AG09319 (cell line): ENCODE results near the gene ZBTB40.

Experiments
- DNase-seq: peaks from one replicate; pipeline ENCODE4 v3.0.0-alpha.2; 2010; ENCODE audit warnings: low read depth; ENCODE audit errors: extremely low read depth
- TF ChIP-seq, protein P1 (sequence below): IDR thresholded peaks from 2 replicates; pipeline ENCODE4 v1.5.1; 2011; ENCODE audit warnings: low read depth, mild to moderate bottlenecking, inconsistent platforms, low read length, moderate library complexity

ZBTB40 gene

GRCh38 chr1:22572818-22573217 lies 121.2 kb downstream of the ZBTB40 start:
- DNase-seq, result no peak
- TF ChIP-seq, protein P1, sequence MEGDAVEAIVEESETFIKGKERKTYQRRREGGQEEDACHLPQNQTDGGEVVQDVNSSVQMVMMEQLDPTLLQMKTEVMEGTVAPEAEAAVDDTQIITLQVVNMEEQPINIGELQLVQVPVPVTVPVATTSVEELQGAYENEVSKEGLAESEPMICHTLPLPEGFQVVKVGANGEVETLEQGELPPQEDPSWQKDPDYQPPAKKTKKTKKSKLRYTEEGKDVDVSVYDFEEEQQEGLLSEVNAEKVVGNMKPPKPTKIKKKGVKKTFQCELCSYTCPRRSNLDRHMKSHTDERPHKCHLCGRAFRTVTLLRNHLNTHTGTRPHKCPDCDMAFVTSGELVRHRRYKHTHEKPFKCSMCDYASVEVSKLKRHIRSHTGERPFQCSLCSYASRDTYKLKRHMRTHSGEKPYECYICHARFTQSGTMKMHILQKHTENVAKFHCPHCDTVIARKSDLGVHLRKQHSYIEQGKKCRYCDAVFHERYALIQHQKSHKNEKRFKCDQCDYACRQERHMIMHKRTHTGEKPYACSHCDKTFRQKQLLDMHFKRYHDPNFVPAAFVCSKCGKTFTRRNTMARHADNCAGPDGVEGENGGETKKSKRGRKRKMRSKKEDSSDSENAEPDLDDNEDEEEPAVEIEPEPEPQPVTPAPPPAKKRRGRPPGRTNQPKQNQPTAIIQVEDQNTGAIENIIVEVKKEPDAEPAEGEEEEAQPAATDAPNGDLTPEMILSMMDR, result no peak

GRCh38 chr1:22573237-22573636 lies 121.6 kb downstream of the ZBTB40 start:
- TF ChIP-seq, protein P1, result no peak
- no peak for DNase-seq

DNA sequence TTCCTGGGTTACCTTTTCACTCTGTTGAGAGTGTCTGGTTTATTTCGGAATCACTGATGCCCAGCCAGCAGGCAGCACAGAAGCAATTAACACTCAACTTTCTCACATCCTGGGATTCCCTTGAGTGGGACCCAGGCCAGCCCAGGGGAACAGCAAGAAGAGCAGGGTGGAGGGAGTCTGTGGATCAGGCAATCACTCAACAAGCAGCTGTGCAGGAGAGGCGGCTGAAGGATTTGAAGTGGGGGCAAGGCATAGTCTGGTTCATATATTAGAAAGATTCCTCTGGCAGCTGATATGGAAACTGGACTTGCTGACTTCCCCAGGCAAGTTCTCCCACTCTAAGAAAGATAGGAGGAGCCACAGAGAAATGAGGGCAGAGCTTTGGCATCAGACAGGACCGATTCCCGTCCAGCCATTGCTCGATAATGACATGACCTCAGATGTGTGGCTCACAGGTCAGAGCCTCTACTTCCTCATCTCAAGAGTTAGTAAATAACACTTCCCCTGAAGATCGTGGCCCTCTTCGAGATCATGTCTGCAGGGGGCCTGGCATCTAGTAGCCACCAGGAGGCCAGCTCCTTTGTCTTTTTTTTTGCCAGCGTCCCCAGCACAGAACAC lies 124.0 kb downstream of the ZBTB40 start:
- no peak for DNase-seq
- TF ChIP-seq, protein P1, result no peak

- no peak for DNase-seq
- TF ChIP-seq, protein P1, result no peak
These were observed 124.5 kb downstream of the ZBTB40 start for GRCh38 chr1:22576150-22576544.

DNA sequence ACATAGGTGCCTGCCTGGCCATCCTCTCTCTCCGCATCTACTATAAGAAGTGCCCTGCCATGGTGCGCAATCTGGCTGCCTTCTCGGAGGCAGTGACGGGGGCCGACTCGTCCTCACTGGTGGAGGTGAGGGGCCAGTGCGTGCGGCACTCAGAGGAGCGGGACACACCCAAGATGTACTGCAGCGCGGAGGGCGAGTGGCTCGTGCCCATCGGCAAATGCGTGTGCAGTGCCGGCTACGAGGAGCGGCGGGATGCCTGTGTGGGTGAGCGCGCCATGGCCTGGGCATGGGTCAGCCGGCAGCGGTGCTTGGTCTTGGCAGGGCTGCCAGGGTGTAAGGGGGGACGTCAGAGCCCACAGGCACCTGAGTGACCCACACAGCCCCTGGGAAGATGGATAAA lies 125.0 kb downstream of the ZBTB40 start:
- TF ChIP-seq, protein P1, result no peak
- DNase-seq, result no peak

- TF ChIP-seq, protein P1, result no peak
- no peak for DNase-seq
These were observed 127.2 kb downstream of the ZBTB40 start for GRCh38 chr1:22578732-22579361.

DNA sequence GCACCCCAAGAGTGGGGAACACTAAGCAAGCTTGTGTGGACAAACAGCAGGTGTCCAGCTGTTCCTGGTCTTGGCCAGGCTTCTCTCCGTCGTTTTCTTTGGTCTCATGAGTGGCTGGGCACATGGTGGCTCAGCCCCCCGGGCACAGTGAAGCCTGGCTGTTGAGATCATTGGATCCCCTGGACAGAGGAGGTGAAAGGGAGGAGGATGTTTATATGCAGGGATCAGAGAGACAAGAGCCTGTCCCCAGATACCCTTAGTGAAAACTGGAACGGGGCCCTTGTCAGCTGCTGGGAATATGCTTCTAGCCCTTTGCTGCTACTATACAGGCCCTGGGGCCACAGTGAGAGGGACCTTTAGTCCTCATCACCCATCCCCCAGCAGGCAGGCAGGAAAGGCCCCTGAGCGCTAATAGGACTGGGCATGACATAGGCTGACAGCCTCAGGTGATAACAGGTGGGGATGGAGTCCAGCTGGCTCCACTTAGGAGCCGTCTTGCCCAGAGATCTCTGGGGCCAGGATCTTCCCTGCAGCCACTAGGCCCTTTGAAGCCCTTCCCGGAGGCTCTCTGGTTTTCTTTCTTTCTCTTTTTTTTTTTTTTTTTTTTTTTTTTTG lies 128.0 kb downstream of the ZBTB40 start:
- TF ChIP-seq, protein P1, result no peak
- no peak for DNase-seq
